Measurements from ENCODE around the gene AQP10.

DNA sequence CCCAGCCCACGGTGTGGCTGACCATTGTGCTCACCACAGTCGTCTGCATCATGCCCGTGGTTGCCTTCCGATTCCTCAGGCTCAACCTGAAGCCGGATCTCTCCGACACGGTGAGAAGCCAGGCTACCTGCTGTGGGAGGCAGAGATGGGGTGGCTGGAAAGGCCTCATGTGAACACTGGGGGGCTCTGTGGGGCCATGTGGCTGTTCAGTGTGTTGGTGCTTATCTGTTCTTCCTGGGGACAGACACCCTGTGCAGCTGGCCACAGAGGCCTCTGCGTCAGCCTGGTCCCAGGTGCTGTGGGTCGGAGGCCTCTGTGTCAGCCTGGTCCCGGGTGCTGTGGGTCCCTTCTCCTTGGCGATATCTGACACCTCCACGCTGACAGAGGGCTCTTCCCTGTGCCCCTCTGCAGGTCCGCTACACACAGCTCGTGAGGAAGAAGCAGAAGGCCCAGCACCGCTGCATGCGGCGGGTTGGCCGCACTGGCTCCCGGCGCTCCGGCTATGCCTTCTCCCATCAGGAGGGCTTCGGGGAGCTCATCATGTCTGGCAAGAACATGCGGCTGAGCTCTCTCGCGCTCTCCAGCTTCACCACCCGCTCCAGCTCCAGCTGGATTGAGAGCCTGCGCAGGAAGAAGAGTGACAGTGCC, 27.7 kb downstream of the AQP10 start:
- TF ChIP-seq, protein P1, sequence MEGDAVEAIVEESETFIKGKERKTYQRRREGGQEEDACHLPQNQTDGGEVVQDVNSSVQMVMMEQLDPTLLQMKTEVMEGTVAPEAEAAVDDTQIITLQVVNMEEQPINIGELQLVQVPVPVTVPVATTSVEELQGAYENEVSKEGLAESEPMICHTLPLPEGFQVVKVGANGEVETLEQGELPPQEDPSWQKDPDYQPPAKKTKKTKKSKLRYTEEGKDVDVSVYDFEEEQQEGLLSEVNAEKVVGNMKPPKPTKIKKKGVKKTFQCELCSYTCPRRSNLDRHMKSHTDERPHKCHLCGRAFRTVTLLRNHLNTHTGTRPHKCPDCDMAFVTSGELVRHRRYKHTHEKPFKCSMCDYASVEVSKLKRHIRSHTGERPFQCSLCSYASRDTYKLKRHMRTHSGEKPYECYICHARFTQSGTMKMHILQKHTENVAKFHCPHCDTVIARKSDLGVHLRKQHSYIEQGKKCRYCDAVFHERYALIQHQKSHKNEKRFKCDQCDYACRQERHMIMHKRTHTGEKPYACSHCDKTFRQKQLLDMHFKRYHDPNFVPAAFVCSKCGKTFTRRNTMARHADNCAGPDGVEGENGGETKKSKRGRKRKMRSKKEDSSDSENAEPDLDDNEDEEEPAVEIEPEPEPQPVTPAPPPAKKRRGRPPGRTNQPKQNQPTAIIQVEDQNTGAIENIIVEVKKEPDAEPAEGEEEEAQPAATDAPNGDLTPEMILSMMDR (IDR thresholded peaks at IDR 0.05; ENCODE audit: low read depth, low read length, poor library complexity, severe bottlenecking): no peak
- no peak for TF ChIP-seq EZH2phosphoT487 (IDR thresholded peaks at IDR 0.05; ENCODE audit: borderline replicate concordance, low read length)

Data from DOHH2 (cell line).